GM12892 (cell line): ENCODE data around the gene CPOX.

Source experiments
- POLR2A ChIP-seq: IDR thresholded peaks from 2 replicates; pipeline ENCODE4 v1.6.1; 2011; ENCODE audit warnings: low read depth, low read length, control low read depth
- POLR2AphosphoS5 ChIP-seq: IDR thresholded peaks from 2 replicates; pipeline ENCODE4 v1.6.1; 2011; ENCODE audit warnings: low read depth, low read length, control low read depth

- TF ChIP-seq POLR2AphosphoS5 = no peak
- no peak for TF ChIP-seq POLR2A
Observed at GRCh38 chr3:98630416-98630815, 37.0 kb upstream of the CPOX start.
